ENCODE measurements around the gene TACR2. TPM values are rescaled to one million over a fixed set of nuclear protein-coding genes. Genes with fewer than 3 reads are reported as not detected.

The TACR2 gene
- 1.6 TPM for total RNA-seq

- no peak for DNase-seq (ENCODE audit: low spot score)
Observed at GRCh38 chr10:69416695-69417094, at the start of gene TACR2. Gene TACR2 (minus strand): TSS chr10:69416918. CDS start chr10:69416323, 595 bp downstream.

DNA sequence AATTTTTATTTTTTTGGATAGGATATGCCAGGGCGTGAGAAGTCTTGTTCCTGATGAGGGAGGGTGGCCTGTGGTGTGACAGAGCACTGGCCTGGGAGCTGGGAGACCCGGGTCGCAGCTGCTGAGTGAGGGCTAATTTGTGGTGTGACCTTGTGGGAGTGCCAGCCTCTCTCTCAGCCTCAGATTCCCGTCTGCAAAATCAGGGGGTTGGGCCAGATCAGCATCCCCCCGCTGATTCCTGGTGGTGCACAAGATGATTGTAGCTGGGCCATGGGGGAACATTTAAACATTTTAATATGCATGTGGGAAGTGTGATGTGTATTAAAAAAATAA is 49.4 kb upstream of the TACR2 start:
- no peak for DNase-seq (ENCODE audit: low spot score)

DNA sequence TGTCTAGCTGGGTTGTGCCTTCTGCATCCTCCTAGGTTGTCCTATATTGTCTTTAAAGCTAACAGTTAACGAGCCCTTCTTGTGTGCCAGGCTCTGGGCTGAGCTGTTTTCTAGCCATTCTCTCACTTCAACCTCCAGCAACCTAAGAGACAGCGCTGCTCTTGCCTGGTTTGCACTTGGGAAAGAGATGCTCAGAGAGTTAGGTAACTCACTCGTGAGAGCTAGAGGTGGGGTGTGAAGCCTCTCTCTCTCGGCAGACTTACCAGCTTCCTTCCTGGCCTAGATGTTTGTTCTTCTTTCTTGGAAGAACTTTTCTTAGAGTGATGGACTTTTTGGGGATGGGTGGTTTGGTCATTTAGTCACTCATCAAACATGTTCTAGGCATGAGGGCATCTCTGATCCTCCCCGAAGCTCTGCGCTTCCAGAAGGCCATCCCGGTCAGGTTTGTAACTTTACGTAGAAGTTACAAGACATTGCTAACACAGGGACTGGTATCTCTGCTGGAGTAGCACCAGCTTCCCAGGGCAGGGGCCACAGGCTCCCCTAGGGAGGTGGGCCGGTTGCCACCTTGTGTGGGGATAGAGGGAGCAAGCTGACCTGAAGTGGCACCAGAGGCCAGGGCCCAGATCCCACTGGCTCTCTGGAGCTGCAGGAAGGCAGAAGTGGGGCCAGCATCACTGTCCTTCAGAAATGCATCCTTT is 48.9 kb upstream of the TACR2 start:
- no peak for DNase-seq (ENCODE audit: low spot score)

GRCh38 chr10:69464801-69465401 is 48.2 kb upstream of the TACR2 start:
- no peak for DNase-seq (ENCODE audit: low spot score)

- no peak for DNase-seq (ENCODE audit: low spot score)
Observed at GRCh38 chr10:69464401-69464800, 47.7 kb upstream of the TACR2 start.

GRCh38 chr10:69463886-69464285 is 47.2 kb upstream of the TACR2 start:
- DNase-seq (ENCODE audit: low spot score), result no peak

- DNase-seq (ENCODE audit: low spot score), result no peak
Observed at GRCh38 chr10:69461243-69462025, 44.7 kb upstream of the TACR2 start.

- no peak for DNase-seq (ENCODE audit: low spot score)
Observed at GRCh38 chr10:69460576-69461242, 44.0 kb upstream of the TACR2 start.

DNA sequence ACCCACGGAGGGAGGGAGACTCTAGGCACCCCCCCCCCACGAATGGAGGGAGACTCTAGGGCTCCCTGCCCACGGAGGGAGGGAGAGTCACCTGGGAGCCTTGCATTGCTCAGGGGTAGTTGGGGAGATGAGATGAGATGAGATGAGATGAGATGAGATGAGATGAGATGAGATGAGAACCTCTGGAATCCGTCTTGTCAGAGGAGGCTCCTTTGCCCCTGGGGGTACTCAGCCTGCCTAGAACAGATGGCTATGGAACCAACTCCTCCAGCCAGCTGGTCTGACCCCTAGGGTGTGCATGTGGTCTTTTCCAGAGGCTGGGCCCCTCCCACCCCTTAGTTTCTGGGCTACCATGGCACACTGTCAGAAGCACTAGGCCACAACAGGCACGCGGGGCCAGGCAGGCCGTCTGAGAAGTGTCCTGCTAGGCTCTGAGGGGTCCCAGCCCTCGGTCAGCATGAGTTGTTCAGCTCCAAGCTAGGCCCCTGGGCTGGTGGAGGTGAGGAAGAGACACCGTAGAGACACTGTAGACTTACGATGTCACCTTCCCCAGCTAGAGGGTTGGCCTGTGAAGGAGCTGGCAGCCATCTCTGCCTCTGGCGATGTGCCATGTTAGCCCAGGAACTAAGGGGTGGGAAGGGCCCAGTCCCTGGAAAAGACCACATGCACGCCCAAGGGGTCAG is 43.3 kb upstream of the TACR2 start:
- no peak for DNase-seq (ENCODE audit: low spot score)

GRCh38 chr10:69459101-69459790 is 42.5 kb upstream of the TACR2 start:
- DNase-seq (ENCODE audit: low spot score), result no peak

DNA sequence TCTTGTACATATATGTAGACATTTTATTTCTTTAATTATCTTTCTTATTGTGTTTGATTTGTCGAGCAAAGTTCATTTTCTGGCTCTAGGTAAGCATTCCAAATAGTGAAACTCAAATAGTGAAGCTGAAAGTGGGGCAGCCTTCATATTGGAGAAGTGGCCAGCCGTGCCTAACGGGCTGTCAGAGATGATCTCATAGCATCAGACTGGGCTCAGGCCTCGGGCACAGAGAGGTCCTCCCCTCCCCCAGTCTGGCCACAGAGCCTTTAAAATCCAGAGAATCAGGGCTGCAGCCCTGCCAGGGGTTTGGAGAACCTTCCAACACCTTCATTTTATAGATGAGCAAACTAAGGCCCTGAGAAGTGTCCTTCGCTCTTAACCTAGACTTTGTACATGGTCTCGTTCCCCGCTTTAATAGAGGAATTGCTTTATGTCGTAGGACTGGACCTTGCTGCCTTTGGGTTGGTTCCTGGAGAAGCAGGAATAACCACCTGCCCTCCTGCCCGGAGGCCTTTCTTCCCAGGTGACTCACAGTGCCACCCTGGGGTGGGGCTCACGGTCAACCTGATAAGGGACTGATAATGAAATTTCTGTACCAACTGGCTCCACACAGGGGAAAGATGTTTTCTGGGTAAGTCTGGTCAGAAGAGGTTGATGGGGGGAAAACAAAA is 41.8 kb upstream of the TACR2 start:
- peak; percentile 83 for DNase-seq (ENCODE audit: low spot score)

GRCh38 chr10:69457771-69458237 is 41.1 kb upstream of the TACR2 start:
- DNase-seq (ENCODE audit: low spot score), result no peak

- DNase-seq (ENCODE audit: low spot score), result no peak
Observed at GRCh38 chr10:69456880-69457693, 40.4 kb upstream of the TACR2 start.

GRCh38 chr10:69455006-69455763 is 38.5 kb upstream of the TACR2 start:
- DNase-seq (ENCODE audit: low spot score), result no peak

DNA sequence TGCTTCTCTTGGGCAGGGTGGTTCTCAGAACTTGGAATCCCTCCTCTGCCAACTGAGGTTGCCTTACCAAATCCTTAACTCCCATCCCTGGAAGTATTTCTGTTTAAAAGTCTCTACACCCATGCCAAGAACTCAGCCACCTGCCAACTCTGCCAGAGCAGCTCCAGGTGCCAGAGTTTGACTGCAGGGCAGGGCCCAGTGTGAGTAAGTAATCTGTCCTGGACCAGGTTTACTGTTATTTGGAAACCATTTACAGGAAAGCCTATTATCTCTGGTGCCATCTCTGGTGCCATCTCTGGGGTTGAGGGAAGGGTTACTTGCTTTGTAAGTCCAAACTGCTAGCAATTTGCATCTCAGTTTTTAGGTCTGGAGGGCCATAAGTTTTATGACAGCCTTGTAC is 37.1 kb upstream of the TACR2 start:
- DNase-seq (ENCODE audit: low spot score), result no peak

DNA sequence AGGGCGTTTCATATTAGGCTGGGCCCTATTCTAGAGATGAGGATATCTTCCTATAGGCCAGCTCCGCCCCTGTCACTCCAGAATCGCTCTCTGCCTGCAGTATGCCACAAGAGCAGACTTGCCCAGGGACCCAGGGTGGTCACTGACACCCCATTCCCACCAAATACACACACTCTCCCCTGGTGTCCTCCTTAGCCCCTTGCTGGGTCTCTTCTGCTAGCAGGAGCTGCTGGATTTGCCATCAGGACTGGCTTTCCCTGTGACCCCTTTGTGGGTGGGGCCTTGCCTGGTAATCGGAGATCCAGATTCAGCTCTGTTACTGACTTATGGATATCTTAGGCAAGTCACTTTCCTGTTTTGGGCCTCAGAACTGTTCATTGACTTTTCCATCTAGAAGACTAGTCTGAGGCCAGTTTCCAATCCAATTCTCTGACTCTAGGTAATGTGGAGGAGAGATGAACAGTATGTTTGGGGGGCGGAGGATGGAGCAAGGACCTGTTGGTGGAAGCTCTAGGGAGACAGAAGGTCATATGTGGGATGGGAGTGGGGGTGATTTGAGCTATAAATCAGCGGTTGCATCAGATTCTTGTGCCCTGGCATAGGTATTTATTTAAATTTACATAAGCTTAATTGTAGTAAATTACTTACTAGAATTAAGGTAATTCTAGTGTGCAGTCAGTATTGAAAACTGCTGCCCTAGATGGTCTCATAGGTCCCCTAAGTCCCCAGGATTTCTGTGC is 36.1 kb upstream of the TACR2 start:
- no peak for DNase-seq (ENCODE audit: low spot score)

DNA sequence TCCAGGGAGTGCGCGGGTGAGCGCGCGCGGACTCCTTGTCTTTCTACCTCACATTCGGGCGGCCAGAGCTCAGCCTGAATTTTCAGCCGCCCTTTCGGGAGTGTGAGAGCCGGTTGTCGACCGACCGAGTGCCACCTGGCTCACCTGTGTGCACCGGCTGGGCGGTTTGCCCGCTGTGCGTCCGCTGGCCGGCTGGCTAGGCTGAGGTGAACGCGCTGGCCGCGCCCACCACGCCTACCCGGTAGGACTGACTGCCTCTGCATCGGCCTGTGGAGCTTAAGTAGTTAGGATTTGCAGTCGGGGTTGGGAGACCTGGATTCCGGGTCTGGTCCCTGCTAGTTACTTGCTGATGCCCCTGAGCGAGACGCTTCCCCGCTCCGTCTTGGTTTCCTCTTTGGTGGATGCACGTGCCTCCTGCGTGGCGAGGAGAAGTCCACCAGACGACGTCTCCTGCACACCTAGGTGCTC is 35.1 kb upstream of the TACR2 start:
- peak; percentile 61 for DNase-seq (ENCODE audit: low spot score)

DNA sequence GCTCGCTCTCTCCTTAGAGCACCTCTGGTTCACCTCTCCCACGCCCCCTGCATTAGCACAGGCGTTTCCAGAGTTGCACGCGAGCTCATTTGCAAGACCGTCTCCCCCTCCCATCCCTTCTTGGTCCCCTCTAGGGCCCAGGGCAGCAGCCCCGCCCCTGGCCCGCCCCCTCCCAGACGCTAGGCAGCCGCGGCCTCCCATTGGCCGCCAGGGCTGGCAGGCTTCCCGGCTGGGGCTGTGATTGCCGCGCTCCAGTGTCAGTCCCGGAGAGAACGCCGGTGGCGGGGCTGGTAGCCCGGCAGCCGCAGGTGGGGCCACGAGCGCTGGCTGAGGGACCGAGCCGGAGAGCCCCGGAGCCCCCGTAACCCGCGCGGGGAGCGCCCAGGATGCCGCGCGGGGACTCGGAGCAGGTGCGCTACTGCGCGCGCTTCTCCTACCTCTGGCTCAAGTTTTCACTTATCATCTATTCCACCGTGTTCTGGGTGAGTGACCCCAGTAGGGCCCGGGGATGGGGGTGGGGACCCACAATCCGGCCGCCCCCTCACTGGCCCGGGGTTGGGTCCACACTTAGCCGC is 34.6 kb upstream of the TACR2 start, which contains the start of gene TSPAN15:
TSS of gene TSPAN15 (plus strand) at position 257 of the 575 bp plus-strand sequence. CDS start at position 387, 130 bp downstream.
- DNase-seq (ENCODE audit: low spot score), result peak; percentile 92

Data from mucosa of gallbladder (tissue), 1 donor.